ENCODE data around the gene GALNT1. TPM values are rescaled to one million over a fixed set of nuclear protein-coding genes. Genes with fewer than 3 reads are reported as not detected.

GALNT1 gene
- total and polyA plus RNA-seq, 2 of the 4 experiments (the other 2 are of a cell fraction): 24.9 to 43.9 TPM

- Histone ChIP-seq H3K4me3 (ENCODE audit: insufficient read depth, low read depth, low read length) (no peak overlapping the region), H4K8ac (ENCODE audit: low read depth in 2 of 2, low read length in 2 of 2) (no peak overlapping the region), H2BK5ac (ENCODE audit: low read depth, low read length, poor library complexity, severe bottlenecking) (no peak overlapping the region), H3K18ac (ENCODE audit: low read depth, low read length) (no peak overlapping the region), H3K36me3 (ENCODE audit: control insufficient read depth, insufficient read depth, low read length) (no peaks in the 10 kb centered on the region), H4K20me1 (ENCODE audit: insufficient read depth, low read length) (peaks cover 19% of the 10 kb centered on the region), H3K4me1 (ENCODE audit: control insufficient read depth, insufficient read depth, low read length) (peaks cover under 1% of the 10 kb centered on the region; the same call in 1 of the 2 replicates), H2BK20ac (ENCODE audit: low read depth, low read length) (no peak overlapping the region), H3K56ac (ENCODE audit: extremely low read depth, insufficient read depth, low read length) (no peak overlapping the region), H3K14ac (replicated peaks; ENCODE audit: low read depth, low read length) (no peak overlapping the region), H3K27me3 (ENCODE audit: control insufficient read depth, insufficient read depth, low read length) (no peaks in the 10 kb centered on the region), H2AFZ (replicated peaks; ENCODE audit: low read length, poor library complexity) (no peak overlapping the region), H4K5ac (ENCODE audit: low read depth, low read length) (no peak overlapping the region), H3K9me3 (ENCODE audit: control insufficient read depth, insufficient read depth, low read length) (no peaks in the 10 kb centered on the region), H3K27ac (ENCODE audit: insufficient read depth, low read length) (no peak overlapping the region), H3K23ac (ENCODE audit: low read depth, low read length) (no peak overlapping the region), H2BK15ac (ENCODE audit: low read depth, low read length) (no peak overlapping the region), H3K79me1 (ENCODE audit: low read depth in 1 of 2, low read length in 2 of 2) (peaks cover 33% of the 10 kb centered on the region in 2 experiments), H3K9ac (ENCODE audit: low read depth, low read length) (no peak overlapping the region), H2AK9ac (replicated peaks; ENCODE audit: low read depth, low read length, poor library complexity) (no peak overlapping the region), H3K9me1 (ENCODE audit: insufficient read depth, low read length) (peaks cover 6% of the 10 kb centered on the region; the same call in 1 of the 2 replicates), H2BK120ac (ENCODE audit: low read depth, low read length) (no peak overlapping the region), H3K4me2 (ENCODE audit: low read depth, low read length) (no peak overlapping the region), H4K91ac (ENCODE audit: insufficient read depth, low read depth, low read length) (no peak overlapping the region), H3K4ac (ENCODE audit: low read depth, low read length) (no peak overlapping the region), H2AK5ac (ENCODE audit: low read depth, low read length) (no peak overlapping the region)
- ChIA-PET CTCF (no interaction called here), POLR2A (ENCODE audit: unreplicated experiment) (no interaction called here)
- no peak for DNase-seq
- dilution Hi-C loops (cut with HindIII; ENCODE audit: low sequenced_read_pairs, unreplicated experiment): no loop called here
- TF ChIP-seq MAFK (IDR thresholded peaks at IDR 0.05; ENCODE audit: low read depth, low read length) (no peak), ELK1 (IDR thresholded peaks at IDR 0.05; ENCODE audit: borderline replicate concordance, low read depth, low read length) (no peak), MXI1 (IDR thresholded peaks at IDR 0.05; ENCODE audit: borderline replicate concordance, low read depth, low read length) (no peak), POLR2A (IDR thresholded peaks at IDR 0.05; ENCODE audit: low read depth, low read length) (no peak), RCOR1 (IDR thresholded peaks at IDR 0.05; ENCODE audit: insufficient replicate concordance, low read length) (no peak)
- BruUV-seq (replicated peaks): no TSS peak
- no CpG with 5 or more reads among the region's 1 CpG for WGBS, 2 experiments (ENCODE audit: extremely low coverage in 2 of 2, insufficient read length in 1 of 2)
- in situ Hi-C loops (cut with MboI; ENCODE audit: low sequenced_read_pairs): no loop called here
- intact Hi-C loops (cut with micrococcal nuclease): no loop called here
- no peak for ATAC-seq (ENCODE audit: low read depth)
Measured at GRCh38 chr18:35611518-35611917, 30.0 kb downstream of the GALNT1 start.
